Cardiac muscle cell (in vitro differentiated cells and primary cell): Measurements from ENCODE around the gene CLDN9. TPM values are rescaled to one million over a fixed set of nuclear protein-coding genes. Genes with fewer than 3 reads are reported as not detected.

Experiments
- DNase-seq, 2 donors: peaks; one replicate each; pipeline versions ENCODE4 v3.0.0 to v3.0.0-alpha.2; 2010 to 2017; ENCODE audit warnings: low read depth in 1 of 2, low spot score in 1 of 2
- H3K27ac ChIP-seq: fragments of 200-600 bp; sonication (generic); 2 replicates; pipeline ENCODE4 v1.5.1; 2016
- H3K27me3 ChIP-seq: fragments of 200-600 bp; sonication (generic); 2 replicates; pipeline ENCODE4 v1.6.0; 2016; ENCODE audit warnings: control low read depth
- H3K36me3 ChIP-seq: fragments of 200-600 bp; sonication (generic); 2 replicates; pipeline ENCODE4 v1.5.1; 2016; ENCODE audit warnings: control low read depth
- H3K4me1 ChIP-seq: fragments of 200-600 bp; sonication (generic); 2 replicates; pipeline ENCODE4 v1.8.1; 2017; ENCODE audit warnings: low read depth, mild to moderate bottlenecking, mixed run types
- H3K4me3 ChIP-seq: fragments of 200-600 bp; sonication (generic); 2 replicates; pipeline ENCODE4 v1.5.1; 2016; ENCODE audit warnings: mild to moderate bottlenecking
- H3K9me3 ChIP-seq: fragments of 200-600 bp; sonication (generic); 2 replicates; pipeline ENCODE4 v1.5.1; 2017; ENCODE audit warnings: low read depth, mild to moderate bottlenecking, control low read depth
- CTCF ChIP-seq: IDR thresholded peaks from 2 replicates; pipeline ENCODE4 v1.5.1; 2012; ENCODE audit warnings: low read depth, mild to moderate bottlenecking, low read length
- polyA plus RNA-seq: library from polyadenylated mRNA; unstranded; fragments of >200 nt; fragmentation: Nextera tagmentation; extraction: Ambion mirVana; gene quantifications from 2 replicates; pipeline ENCODE4 v1.2.1, GENCODE V29; 2016
- total RNA-seq: library from RNA; depleted of rRNA; stranded (reverse); fragments of >200 nt; gene quantifications from 2 replicates; pipeline ENCODE4 v1.2.3, GENCODE V29; 2016

CLDN9 gene
- total and polyA plus RNA-seq, 2 experiments from 2014 or later, result 6.3 to 8.5 TPM

DNA sequence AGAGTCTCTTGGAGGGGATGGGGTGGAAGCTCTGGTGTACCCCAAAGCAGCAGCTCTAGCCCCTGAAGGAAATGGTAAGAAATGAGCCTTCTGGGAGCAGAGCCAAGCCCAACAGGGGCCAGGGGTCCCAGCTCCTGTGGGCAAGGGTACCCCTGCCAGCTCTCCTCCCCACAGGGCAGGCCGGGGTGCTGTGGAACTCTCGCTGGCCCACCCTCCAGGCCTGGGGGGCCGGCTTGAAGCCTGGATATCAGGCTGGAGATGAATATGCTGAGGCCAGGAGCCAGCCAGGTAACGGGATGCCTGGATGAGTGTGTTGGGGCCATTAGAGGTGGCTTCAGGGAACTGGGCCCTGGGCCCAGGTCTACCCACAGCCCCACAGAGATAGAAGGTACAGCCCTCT is 12.2 kb upstream of the CLDN9 start:
- no peak for TF ChIP-seq CTCF
- Histone ChIP-seq H3K36me3 (no peaks in the 10 kb centered on the region), H3K4me1 (peaks cover 4% of the 10 kb centered on the region), H3K27ac (no peak overlapping the region), H3K4me3 (no peak overlapping the region), H3K9me3 (no peaks in the 10 kb centered on the region), H3K27me3 (no peaks in the 10 kb centered on the region)
- DNase-seq, result no peak

DNA sequence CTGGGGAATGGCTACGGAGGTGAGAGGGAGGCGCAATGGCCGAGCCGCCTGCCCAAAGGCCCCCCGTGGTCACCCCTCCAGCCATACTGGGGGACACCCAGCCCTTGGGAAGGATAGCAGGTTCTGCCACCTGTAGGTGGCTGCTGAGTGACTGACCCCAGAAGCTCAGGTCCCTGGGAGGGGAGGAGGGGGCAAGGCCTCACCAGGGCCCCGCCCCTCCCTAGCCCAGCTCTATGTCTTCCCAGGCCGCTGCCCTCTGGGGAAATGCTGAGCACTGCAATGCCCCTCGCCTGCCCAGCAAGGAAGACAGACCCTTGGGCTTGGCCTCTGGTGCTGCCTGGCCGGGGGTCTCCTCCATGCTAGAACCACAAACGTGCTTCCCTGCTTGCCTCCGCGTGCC is 11.4 kb upstream of the CLDN9 start:
- Histone ChIP-seq H3K27me3 (no peaks in the 10 kb centered on the region), H3K27ac (no peak overlapping the region), H3K9me3 (no peaks in the 10 kb centered on the region), H3K36me3 (no peaks in the 10 kb centered on the region), H3K4me3 (no peak overlapping the region), H3K4me1 (peaks cover 12% of the 10 kb centered on the region)
- TF ChIP-seq CTCF, result no peak
- no peak for DNase-seq

DNA sequence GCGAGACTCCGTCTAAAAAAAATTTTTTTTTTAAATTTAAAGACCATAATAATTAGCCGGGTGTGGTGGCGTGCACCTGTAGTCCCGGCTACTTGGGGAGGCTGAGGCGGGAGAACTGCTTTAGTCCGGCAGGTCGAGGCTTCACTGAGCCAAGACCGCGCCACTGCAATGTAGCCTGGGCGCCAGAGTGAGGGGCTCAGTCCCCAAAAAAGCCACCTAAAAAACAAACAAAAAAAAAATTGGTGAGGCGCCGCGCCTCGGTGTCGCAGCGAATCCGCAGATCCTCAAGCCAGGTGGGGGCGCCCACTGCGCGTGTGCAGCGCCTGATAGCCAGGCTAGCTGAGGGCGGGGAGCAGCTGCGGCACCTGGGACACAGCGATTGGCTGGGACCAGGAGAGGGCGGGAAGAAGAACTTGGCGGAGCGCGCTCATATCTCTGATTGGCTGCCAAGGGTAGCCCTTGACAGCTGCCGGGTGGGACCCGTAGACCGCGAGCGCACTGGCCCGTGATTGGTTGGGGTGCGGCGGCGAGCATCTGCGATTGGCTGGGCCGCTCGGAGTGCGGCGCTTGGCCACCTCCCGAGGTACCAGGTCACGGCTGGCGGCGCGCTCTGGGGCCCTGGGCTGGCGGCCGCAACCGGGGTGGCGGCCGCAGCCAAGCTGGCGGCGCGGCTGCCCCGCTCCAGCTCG is 9.0 kb upstream of the CLDN9 start:
- Histone ChIP-seq H3K27ac (no peak overlapping the region), H3K4me1 (peaks cover 35% of the 10 kb centered on the region), H3K4me3 (no peak overlapping the region), H3K27me3 (no peaks in the 10 kb centered on the region), H3K9me3 (no peaks in the 10 kb centered on the region), H3K36me3 (no peaks in the 10 kb centered on the region)
- DNase-seq, result peak; percentile 99
- TF ChIP-seq CTCF, result peak; percentile 42

- no peak overlapping the region for H3K27ac ChIP-seq
- peak in 1 of 2 donors; percentile 64 for DNase-seq
Measured at GRCh38 chr16:3004319-3004718, 8.4 kb upstream of the CLDN9 start.

DNA sequence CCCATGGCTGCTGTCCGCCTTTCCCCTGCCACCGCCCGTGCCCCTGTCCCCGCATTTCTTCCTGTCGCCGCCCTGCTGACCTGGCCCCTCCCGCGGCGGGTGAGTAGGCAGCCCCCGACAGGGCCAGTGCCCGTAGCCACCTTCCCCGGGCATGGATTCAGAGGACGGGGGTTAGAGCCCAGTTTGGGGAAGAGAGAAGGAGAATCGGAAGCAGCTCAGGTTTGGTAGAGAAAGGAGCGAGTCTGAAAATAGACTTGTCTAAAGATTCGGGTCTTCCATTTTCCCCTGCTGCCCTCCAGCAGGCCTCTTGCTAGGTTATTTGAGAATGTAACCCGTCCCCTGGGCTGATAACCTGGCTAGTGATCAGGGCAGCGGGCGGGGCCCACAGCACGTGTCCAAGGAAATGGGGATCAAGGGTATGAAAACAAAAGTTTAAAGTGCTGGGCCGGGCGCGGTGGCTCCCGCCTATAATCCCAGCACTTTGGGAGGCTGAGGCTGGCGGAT is 7.9 kb upstream of the CLDN9 start:
- TF ChIP-seq CTCF, result no peak
- H3K27me3 ChIP-seq, result no peaks in the 10 kb centered on the region
- H3K9me3 ChIP-seq, result no peaks in the 10 kb centered on the region
- peak in 1 of 2 donors; percentile 79 for DNase-seq
- H3K4me3 ChIP-seq, result peak overlapping the region; percentile 65
- no peaks in the 10 kb centered on the region for H3K36me3 ChIP-seq
- peak overlapping the region; percentile 96 for H3K27ac ChIP-seq
- peaks cover 46% of the 10 kb centered on the region for H3K4me1 ChIP-seq

More at GRCh38 chr16:3004319-3004718, 8.4 kb upstream of the CLDN9 start:
- no peaks in the 10 kb centered on the region for H3K36me3 ChIP-seq
- H3K4me1 ChIP-seq, result peaks cover 41% of the 10 kb centered on the region
- TF ChIP-seq CTCF, result no peak
- H3K27me3 ChIP-seq, result no peaks in the 10 kb centered on the region
- no peaks in the 10 kb centered on the region for H3K9me3 ChIP-seq
- H3K4me3 ChIP-seq, result peak overlapping the region; percentile 65
